Measurements from ENCODE around the gene GSTA4.

Gene GSTA4

GRCh38 chr6:52933778-52934177 lies 61.3 kb downstream of the GSTA4 start (continued):
- TF ChIP-seq ZNF169 (tag by site-specific recombination; IDR thresholded peaks at IDR 0.05): no peak

GRCh38 chr6:52931351-52931750 lies 63.7 kb downstream of the GSTA4 start:
- no peak for TF ChIP-seq ZNF776 (tag by site-specific recombination; IDR thresholded peaks at IDR 0.05; ENCODE audit: borderline replicate concordance)
- TF ChIP-seq REPIN1 (tag by site-specific recombination; IDR thresholded peaks at IDR 0.05; ENCODE audit: low read depth): no peak
- TF ChIP-seq INSM2 (tag by site-specific recombination; IDR thresholded peaks at IDR 0.05): no peak
- no peak for TF ChIP-seq ZNF549 (tag by site-specific recombination; IDR thresholded peaks at IDR 0.05)
- no peak for TF ChIP-seq ZNF324 (tag by site-specific recombination; IDR thresholded peaks at IDR 0.05)
- TF ChIP-seq ZBTB7A (tag by site-specific recombination; IDR thresholded peaks at IDR 0.05; ENCODE audit: low read depth): no peak
- no peak for TF ChIP-seq ZNF214 (tag by site-specific recombination; IDR thresholded peaks at IDR 0.05; ENCODE audit: borderline replicate concordance)
- no peak for TF ChIP-seq ZNF335 (tag by site-specific recombination; conservative IDR thresholded peaks at IDR 0.05)
- TF ChIP-seq ZFP3 (tag by site-specific recombination; IDR thresholded peaks at IDR 0.05; ENCODE audit: low read depth): no peak
- TF ChIP-seq ZNF654 (tag by site-specific recombination; IDR thresholded peaks at IDR 0.05; ENCODE audit: low read depth): no peak
- no peaks in the 10 kb centered on the region for H3K4me1 ChIP-seq (ENCODE audit: control insufficient read depth, insufficient read depth, low read length)
- H3K4me3 ChIP-seq (ENCODE audit: low read depth, low read length): no peak overlapping the region
- ChIA-PET POLR2A (no interaction called here), CTCF (interaction anchor here (0.9 kb wide), 1 partner anchor 37 kb away, joined by 3 read pairs; no protein-coding TSS in a partner anchor)
- no peaks in the 10 kb centered on the region for H3K9me3 ChIP-seq (ENCODE audit: control insufficient read depth, insufficient read depth, low read depth, low read length)
- no peaks in the 10 kb centered on the region for H3K36me3 ChIP-seq (ENCODE audit: control insufficient read depth in 2 of 2, insufficient read depth in 1 of 2, low read length in 2 of 2)
- H3K27ac ChIP-seq (ENCODE audit: extremely low read depth, low read depth, low read length): no peak overlapping the region

- CTCF ChIA-PET: no interaction called here
- Histone ChIP-seq H3K27ac (ENCODE audit: extremely low read depth, low read depth, low read length) (no peak overlapping the region), H3K4me3 (ENCODE audit: low read depth, low read length) (no peak overlapping the region), H3K4me1 (ENCODE audit: control insufficient read depth, insufficient read depth, low read length) (no peaks in the 10 kb centered on the region), H3K9me3 (ENCODE audit: control insufficient read depth, insufficient read depth, low read depth, low read length) (no peaks in the 10 kb centered on the region), H3K36me3 (ENCODE audit: control insufficient read depth in 2 of 2, insufficient read depth in 1 of 2, low read length in 2 of 2) (no peaks in the 10 kb centered on the region)
- POLR2A ChIA-PET: no interaction called here
- TF ChIP-seq OVOL3 (tag by site-specific recombination; IDR thresholded peaks at IDR 0.05): no peak
- peak; percentile 26 for TF ChIP-seq SETDB1 (IDR thresholded peaks at IDR 0.05; ENCODE audit: insufficient read length, low read length)
Measured at GRCh38 chr6:52929321-52930164, 65.5 kb downstream of the GSTA4 start.
